T-helper 9 cell (primary cell): ENCODE results near the gene ST7L.

Experiments used
- DNase-seq: peaks from one replicate; pipeline ENCODE4 v3.0.0-alpha.2; 2020

Gene ST7L

GRCh38 chr1:112478314-112478713, 140.6 kb downstream of the ST7L start:
- DNase-seq: no peak

- no peak for DNase-seq
These were observed 141.4 kb downstream of the ST7L start for GRCh38 chr1:112477550-112477949.
